ENCODE measurements around the gene SLC39A9. TPM values are rescaled to one million over a fixed set of nuclear protein-coding genes. Genes with fewer than 3 reads are reported as not detected.

SLC39A9 gene
- total RNA-seq, 1 experiment from 2014 or later = 80.2 TPM

DNA sequence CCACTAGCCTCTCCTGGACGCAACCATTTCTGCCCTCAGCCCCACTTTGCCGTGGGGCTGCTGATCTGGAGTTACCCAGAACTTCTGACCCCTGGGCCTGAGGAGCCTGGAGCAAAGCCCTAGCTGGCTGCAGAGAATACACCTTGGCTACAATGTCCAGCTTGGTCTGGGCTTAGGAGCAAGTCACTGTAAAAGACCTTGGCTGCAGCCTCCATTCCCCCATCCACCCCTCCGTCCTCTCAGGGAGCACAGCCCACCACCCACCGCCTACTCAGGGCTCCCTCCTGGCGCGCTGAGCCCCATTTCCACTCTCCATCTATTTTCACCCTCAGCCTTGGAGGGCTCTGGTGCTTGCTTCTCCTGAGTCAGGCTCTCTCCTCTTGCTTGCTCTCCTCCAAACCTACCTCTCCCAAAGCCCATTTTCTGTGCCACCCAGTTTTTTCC, 43.3 kb upstream of the SLC39A9 start (continued):
- TF ChIP-seq, protein P1, sequence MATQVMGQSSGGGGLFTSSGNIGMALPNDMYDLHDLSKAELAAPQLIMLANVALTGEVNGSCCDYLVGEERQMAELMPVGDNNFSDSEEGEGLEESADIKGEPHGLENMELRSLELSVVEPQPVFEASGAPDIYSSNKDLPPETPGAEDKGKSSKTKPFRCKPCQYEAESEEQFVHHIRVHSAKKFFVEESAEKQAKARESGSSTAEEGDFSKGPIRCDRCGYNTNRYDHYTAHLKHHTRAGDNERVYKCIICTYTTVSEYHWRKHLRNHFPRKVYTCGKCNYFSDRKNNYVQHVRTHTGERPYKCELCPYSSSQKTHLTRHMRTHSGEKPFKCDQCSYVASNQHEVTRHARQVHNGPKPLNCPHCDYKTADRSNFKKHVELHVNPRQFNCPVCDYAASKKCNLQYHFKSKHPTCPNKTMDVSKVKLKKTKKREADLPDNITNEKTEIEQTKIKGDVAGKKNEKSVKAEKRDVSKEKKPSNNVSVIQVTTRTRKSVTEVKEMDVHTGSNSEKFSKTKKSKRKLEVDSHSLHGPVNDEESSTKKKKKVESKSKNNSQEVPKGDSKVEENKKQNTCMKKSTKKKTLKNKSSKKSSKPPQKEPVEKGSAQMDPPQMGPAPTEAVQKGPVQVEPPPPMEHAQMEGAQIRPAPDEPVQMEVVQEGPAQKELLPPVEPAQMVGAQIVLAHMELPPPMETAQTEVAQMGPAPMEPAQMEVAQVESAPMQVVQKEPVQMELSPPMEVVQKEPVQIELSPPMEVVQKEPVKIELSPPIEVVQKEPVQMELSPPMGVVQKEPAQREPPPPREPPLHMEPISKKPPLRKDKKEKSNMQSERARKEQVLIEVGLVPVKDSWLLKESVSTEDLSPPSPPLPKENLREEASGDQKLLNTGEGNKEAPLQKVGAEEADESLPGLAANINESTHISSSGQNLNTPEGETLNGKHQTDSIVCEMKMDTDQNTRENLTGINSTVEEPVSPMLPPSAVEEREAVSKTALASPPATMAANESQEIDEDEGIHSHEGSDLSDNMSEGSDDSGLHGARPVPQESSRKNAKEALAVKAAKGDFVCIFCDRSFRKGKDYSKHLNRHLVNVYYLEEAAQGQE (IDR thresholded peaks at IDR 0.05; ENCODE audit: low read depth) = no peak

DNA sequence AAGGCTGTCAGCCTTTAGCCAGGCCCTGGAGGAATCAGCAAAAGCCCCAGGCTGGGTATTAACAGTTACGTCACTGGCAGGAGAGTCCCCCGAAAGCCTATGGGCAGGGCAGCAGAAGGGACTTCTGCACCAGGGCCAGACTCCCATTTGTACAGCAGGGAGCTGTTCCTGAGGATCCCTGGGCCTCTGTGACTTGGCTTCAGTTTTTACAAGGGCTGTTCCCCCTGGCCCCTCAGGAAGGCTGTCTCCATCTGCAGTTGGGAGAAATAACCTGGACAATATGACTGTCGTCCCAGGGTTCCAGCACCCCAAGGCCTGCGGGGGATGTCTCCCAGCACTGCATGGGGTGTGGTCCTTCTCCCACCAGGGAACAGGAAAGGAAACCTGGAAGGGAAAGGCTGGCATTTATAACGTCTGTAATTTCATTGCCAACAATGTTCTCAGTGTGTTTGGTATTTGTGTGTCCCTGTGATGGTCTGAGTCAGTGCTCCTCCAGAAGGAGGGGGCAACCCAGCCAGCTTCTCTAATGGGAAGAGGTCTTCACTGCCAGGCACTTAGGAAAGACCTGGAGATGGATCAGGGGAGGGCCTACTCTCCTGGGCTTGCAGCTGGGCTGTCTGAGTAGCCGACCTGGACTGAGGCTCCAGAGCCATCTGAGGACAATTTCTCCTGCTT, 42.7 kb upstream of the SLC39A9 start:
- Histone ChIP-seq H3K9ac (ENCODE audit: low read length) (no peak overlapping the region), H3K79me2 (ENCODE audit: insufficient read depth, low read length) (no peaks in the 10 kb centered on the region), H3K4me2 (ENCODE audit: low read length) (no peak overlapping the region), H3K4me1 (ENCODE audit: control insufficient read depth in 1 of 2, insufficient read depth in 2 of 2, low read length in 2 of 2) (no peaks in the 10 kb centered on the region), H2AFZ (ENCODE audit: low read depth, low read length, poor library complexity, severe bottlenecking) (no peak overlapping the region), H4K20me1 (ENCODE audit: insufficient read depth) (no peaks in the 10 kb centered on the region), H3K9me2 (ENCODE audit: insufficient read depth) (no peaks in the 10 kb centered on the region), H3K9me3 (ENCODE audit: control insufficient read depth in 1 of 2, insufficient read depth in 1 of 2, low read depth in 1 of 2, low read length in 2 of 2) (no peaks in the 10 kb centered on the region), H3K27me3 (ENCODE audit: insufficient read depth, low read length) (no peaks in the 10 kb centered on the region), H3K4me3 (replicated peaks in 1 of 2; ENCODE audit: low read depth in 1 of 2, low read length in 2 of 2) (no peak overlapping the region), H3K27ac (ENCODE audit: low read depth, low read length) (no peak overlapping the region), H3K36me3 (ENCODE audit: control insufficient read depth in 1 of 2, insufficient read depth in 2 of 2, low read length in 2 of 2) (no peaks in the 10 kb centered on the region)
- ATAC-seq (no peak), DNase-seq (ENCODE audit: low read depth, low spot score) (no peak)
- intact Hi-C loops (cut with micrococcal nuclease) = no loop called here
- POLR2A ChIA-PET = no interaction called here
- TF ChIP-seq POLR2AphosphoS5 (IDR thresholded peaks at IDR 0.05; ENCODE audit: low read depth, low read length) = no peak
- no peak for TF ChIP-seq YY1 (IDR thresholded peaks at IDR 0.05; ENCODE audit: extremely low read depth, insufficient replicate concordance, low read depth, low read length)
- TF ChIP-seq TCF7L2 (IDR thresholded peaks at IDR 0.05; ENCODE audit: borderline replicate concordance, extremely low read depth, insufficient read depth, insufficient read length) = no peak
- no peak for TF ChIP-seq EGR1 (IDR thresholded peaks at IDR 0.05; ENCODE audit: low read depth)
- TF ChIP-seq CBX3 (IDR thresholded peaks at IDR 0.05; ENCODE audit: low read depth) = no peak
- TF ChIP-seq CTCF (IDR thresholded peaks at IDR 0.05 in 2 of 3, conservative IDR thresholded peaks at IDR 0.05 in 1 of 3; ENCODE audit: borderline replicate concordance in 1 of 3, insufficient read depth in 1 of 3, low read depth in 2 of 3, low read length in 2 of 3) = no peak
- TF ChIP-seq CEBPB (IDR thresholded peaks at IDR 0.05; ENCODE audit: low read depth) = no peak
- TF ChIP-seq EZH2phosphoT487 (IDR thresholded peaks at IDR 0.05; ENCODE audit: borderline replicate concordance) = no peak
- no peak for TF ChIP-seq JUND (IDR thresholded peaks at IDR 0.05)
- no peak for TF ChIP-seq ZBTB33 (IDR thresholded peaks at IDR 0.05; ENCODE audit: extremely low read depth, insufficient replicate concordance, low read length)
- no peak for TF ChIP-seq ZNF274 (IDR thresholded peaks at IDR 0.05; ENCODE audit: low read depth, low read length)
- TF ChIP-seq SP1 (IDR thresholded peaks at IDR 0.05; ENCODE audit: low read depth) = no peak
- no peak for TF ChIP-seq SRF (IDR thresholded peaks at IDR 0.05; ENCODE audit: low read depth)
- TF ChIP-seq RAD21 (IDR thresholded peaks at IDR 0.05; ENCODE audit: low read depth) = no peak
- CTCF ChIA-PET = no interaction called here
- RAD21 ChIA-PET (ENCODE audit: low non-redundant PET in 1 of 2, low total read pairs in 2 of 2, uncharacterized antibody in 2 of 2, unreplicated experiment in 2 of 2) = no interaction called here
- BruUV-seq (replicated peaks) = no TSS peak
